Measurements from ENCODE around the gene IRX5. TPM values are rescaled to one million over a fixed set of nuclear protein-coding genes. Genes with fewer than 3 reads are reported as not detected.

Gene IRX5
- polyA plus RNA-seq, 3 donors, result 0.15 TPM; not detected in 2

DNA sequence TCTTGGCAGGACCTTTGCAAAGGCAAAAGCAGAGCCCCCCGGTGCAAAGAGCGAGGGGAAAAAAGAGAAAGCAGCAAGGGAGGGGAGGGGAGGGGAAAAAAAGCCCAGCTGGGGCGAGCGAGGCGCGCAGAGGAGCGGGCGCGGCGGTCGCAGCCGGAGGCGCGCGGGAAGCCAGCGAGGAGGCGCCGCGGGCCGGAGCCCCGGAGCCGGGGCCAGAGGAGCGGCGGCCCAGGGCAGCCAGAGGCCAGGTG, 129 bp downstream of the IRX5 start:
- H3K27ac Mint-ChIP-seq, result peak overlapping the region in 2 of 7 donors; percentile 15 to 76

DNA sequence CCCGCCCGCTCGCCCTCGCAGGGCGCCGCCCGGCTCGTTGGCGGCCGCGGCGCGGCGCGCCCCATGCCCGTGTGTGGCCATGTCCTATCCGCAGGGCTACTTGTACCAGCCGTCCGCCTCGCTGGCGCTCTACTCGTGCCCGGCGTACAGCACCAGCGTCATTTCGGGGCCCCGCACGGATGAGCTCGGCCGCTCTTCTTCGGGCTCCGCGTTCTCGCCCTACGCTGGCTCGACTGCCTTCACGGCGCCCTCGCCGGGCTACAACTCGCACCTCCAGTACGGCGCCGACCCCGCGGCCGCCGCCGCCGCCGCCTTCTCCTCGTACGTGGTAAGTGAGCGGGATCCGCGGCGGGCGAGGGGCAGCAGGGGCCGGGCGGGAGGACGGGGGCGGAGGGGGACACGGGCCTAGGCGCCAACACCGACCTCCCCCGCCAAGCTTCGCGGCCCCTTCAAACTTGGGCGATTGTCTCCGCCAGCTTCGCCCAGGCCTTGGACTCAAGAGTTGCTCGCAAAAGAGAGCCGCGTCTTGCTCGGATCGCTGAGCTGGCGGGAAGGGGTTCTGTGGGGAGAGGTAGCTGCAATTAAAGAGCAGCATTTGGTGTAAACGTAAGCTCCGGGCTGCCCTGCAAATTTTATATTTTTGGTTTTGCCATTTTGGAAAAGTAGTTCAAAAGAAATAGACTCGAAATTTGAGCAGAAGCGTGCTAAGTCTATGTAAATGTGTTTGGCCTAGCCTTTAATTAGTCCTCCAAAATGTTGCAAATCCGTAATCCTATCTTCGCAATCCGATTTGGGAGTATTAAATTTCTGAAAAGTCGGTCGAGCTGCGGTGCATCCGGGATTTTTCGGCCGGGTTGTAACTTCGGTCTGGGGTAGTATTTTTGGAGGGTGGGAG, 702 bp downstream of the IRX5 start:
- Mint-ChIP-seq H3K4me1 (peaks cover 40% of the 10 kb centered on the region), H3K9me3 (peaks cover 6 to 53% (median 37%) of the 10 kb centered on the region in 7 donors), H3K27me3 (ENCODE audit: low read depth in 3 of 3) (peaks cover 77 to 91% (median 86%) of the 10 kb centered on the region in 3 donors), H3K4me3 (peak overlapping the region; percentile 67 to 85), H3K36me3 (peaks cover 27 to 30% of the 10 kb centered on the region in 2 donors), H3K27ac (no peak overlapping the region)
- H3K4me3 ChIP-seq (replicated peaks in 1 of 3; ENCODE audit: low read depth in 2 of 3, low read length in 3 of 3), result peak overlapping the region; percentile 29 to 74 (median 31)
- H3K27ac ChIP-seq (ENCODE audit: low read depth in 1 of 2, low read length in 2 of 2), result no peak overlapping the region
- peak overlapping the region; percentile 65 for H2AFZ ChIP-seq (ENCODE audit: insufficient read depth, low read depth, low read length, poor library complexity, severe bottlenecking)
- H4K20me1 ChIP-seq (ENCODE audit: insufficient read depth, low read length), result no peaks in the 10 kb centered on the region
- H3K9me3 ChIP-seq (replicated peaks in 1 of 2; ENCODE audit: control insufficient read depth in 1 of 2, insufficient read depth in 1 of 2, low read length in 2 of 2), result peaks cover 20 to 43% of the 10 kb centered on the region in 2 donors
- H3K4me1 ChIP-seq (ENCODE audit: control insufficient read depth in 1 of 2, insufficient read depth in 2 of 2, low read length in 2 of 2), result peaks cover 35 to 45% of the 10 kb centered on the region in 2 donors
- H3K27me3 ChIP-seq (ENCODE audit: control insufficient read depth in 2 of 2, insufficient read depth in 2 of 2, low read length in 2 of 2), result peaks cover 60 to 84% of the 10 kb centered on the region in 2 donors
- no peaks in the 10 kb centered on the region for H3K36me3 ChIP-seq (replicated peaks in 1 of 2; ENCODE audit: control insufficient read depth in 1 of 2, insufficient read depth in 2 of 2, low read length in 2 of 2)
- DNase-seq, result peak in 1 of 3 donors; percentile 25
- no peaks in the 10 kb centered on the region for H3K79me2 ChIP-seq (ENCODE audit: insufficient read depth, low read length)
- peak overlapping the region; percentile 90 for H3K4me2 ChIP-seq (replicated peaks; ENCODE audit: extremely low read depth, low read length, poor library complexity, severe bottlenecking)
- intact Hi-C loops (cut with micrococcal nuclease), result loop anchor here in 1 of 2 donors (10.0 kb wide), 1 partner anchor 1227 kb away; the partner anchor contains the start of genes FTO and RPGRIP1L
- WGBS (ENCODE audit: insufficient coverage), result 3% methylated on average over 73 of the region's 91 CpGs
- no peak overlapping the region for H3K9ac ChIP-seq (ENCODE audit: insufficient read depth, low read length, poor library complexity, severe bottlenecking)
- TF ChIP-seq, protein P1, sequence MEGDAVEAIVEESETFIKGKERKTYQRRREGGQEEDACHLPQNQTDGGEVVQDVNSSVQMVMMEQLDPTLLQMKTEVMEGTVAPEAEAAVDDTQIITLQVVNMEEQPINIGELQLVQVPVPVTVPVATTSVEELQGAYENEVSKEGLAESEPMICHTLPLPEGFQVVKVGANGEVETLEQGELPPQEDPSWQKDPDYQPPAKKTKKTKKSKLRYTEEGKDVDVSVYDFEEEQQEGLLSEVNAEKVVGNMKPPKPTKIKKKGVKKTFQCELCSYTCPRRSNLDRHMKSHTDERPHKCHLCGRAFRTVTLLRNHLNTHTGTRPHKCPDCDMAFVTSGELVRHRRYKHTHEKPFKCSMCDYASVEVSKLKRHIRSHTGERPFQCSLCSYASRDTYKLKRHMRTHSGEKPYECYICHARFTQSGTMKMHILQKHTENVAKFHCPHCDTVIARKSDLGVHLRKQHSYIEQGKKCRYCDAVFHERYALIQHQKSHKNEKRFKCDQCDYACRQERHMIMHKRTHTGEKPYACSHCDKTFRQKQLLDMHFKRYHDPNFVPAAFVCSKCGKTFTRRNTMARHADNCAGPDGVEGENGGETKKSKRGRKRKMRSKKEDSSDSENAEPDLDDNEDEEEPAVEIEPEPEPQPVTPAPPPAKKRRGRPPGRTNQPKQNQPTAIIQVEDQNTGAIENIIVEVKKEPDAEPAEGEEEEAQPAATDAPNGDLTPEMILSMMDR (IDR thresholded peaks at IDR 0.05), result no peak

More for the DNA sequence above, 129 bp downstream of the IRX5 start:
- H4K20me1 ChIP-seq (ENCODE audit: insufficient read depth, low read length), result no peaks in the 10 kb centered on the region
- peaks cover 60 to 84% of the 10 kb centered on the region in 2 donors for H3K27me3 ChIP-seq (ENCODE audit: control insufficient read depth in 2 of 2, insufficient read depth in 2 of 2, low read length in 2 of 2)
- H3K4me3 Mint-ChIP-seq, result peak overlapping the region; percentile 86 to 98
- H3K36me3 ChIP-seq (replicated peaks in 1 of 2; ENCODE audit: control insufficient read depth in 1 of 2, insufficient read depth in 2 of 2, low read length in 2 of 2), result no peaks in the 10 kb centered on the region
- peak overlapping the region; percentile 76 for H2AFZ ChIP-seq (ENCODE audit: insufficient read depth, low read depth, low read length, poor library complexity, severe bottlenecking)
- no peak overlapping the region for H3K9ac ChIP-seq (ENCODE audit: insufficient read depth, low read length, poor library complexity, severe bottlenecking)
- peaks cover 20 to 38% of the 10 kb centered on the region in 2 donors for H3K9me3 ChIP-seq (replicated peaks in 1 of 2; ENCODE audit: control insufficient read depth in 1 of 2, insufficient read depth in 1 of 2, low read length in 2 of 2)
- H3K27me3 Mint-ChIP-seq (ENCODE audit: low read depth in 3 of 3), result peaks cover 77 to 90% (median 86%) of the 10 kb centered on the region in 3 donors
- peaks cover 32 to 42% of the 10 kb centered on the region in 2 donors for H3K4me1 ChIP-seq (ENCODE audit: control insufficient read depth in 1 of 2, insufficient read depth in 2 of 2, low read length in 2 of 2)
- peaks cover 6 to 49% (median 37%) of the 10 kb centered on the region in 7 donors for H3K9me3 Mint-ChIP-seq
- intact Hi-C loops (cut with micrococcal nuclease), result loop anchor here in 1 of 2 donors (10.0 kb wide), 1 partner anchor 1226 kb away; the partner anchor contains the start of genes FTO and RPGRIP1L
- H3K36me3 Mint-ChIP-seq, result peaks cover 27 to 30% of the 10 kb centered on the region in 2 donors
- no peaks in the 10 kb centered on the region for H3K79me2 ChIP-seq (ENCODE audit: insufficient read depth, low read length)
- H3K4me1 Mint-ChIP-seq, result peaks cover 39% of the 10 kb centered on the region
- H3K27ac ChIP-seq (ENCODE audit: low read depth in 1 of 2, low read length in 2 of 2), result no peak overlapping the region
- DNase-seq, result no peak
- peak overlapping the region; percentile 90 for H3K4me2 ChIP-seq (replicated peaks; ENCODE audit: extremely low read depth, low read length, poor library complexity, severe bottlenecking)
- peak overlapping the region; percentile 40 to 74 (median 58) for H3K4me3 ChIP-seq (replicated peaks in 1 of 3; ENCODE audit: low read depth in 2 of 3, low read length in 3 of 3)
- TF ChIP-seq, protein P1 (IDR thresholded peaks at IDR 0.05), result no peak
- under 1% methylated on average over 22 of the region's 24 CpGs for WGBS (ENCODE audit: insufficient coverage)
